ENCODE measurements around the gene SLC19A1.

- no peak for TF ChIP-seq CTCF (IDR thresholded peaks at IDR 0.05)
- TF ChIP-seq POLR2A (IDR thresholded peaks at IDR 0.05): no peak
Observed at GRCh38 chr21:45448283-45448809, 93.9 kb downstream of the SLC19A1 start.
